HepG2 (cell line): ENCODE results near the gene KANSL1.
"Not testable (repeated sequence)": the region's sequence is repeated elsewhere in the genome, so short reads cannot be mapped to it uniquely, and the experiment has no call there.

ENCODE experiments used
- CTCF ChIP-seq: sonication (generic); formaldehyde crosslinking; IDR thresholded peaks from 2 replicates; pipeline ENCODE4 v1.5.0; 2020; ENCODE audit warnings: mild to moderate bottlenecking, missing genetic modification reagents, moderate library complexity
- EZH2 ChIP-seq: conservative IDR thresholded peaks from 2 replicates; pipeline ENCODE4 v1.6.1; 2012; ENCODE audit warnings: mild to moderate bottlenecking, low read depth, low read length, moderate library complexity
- PRDM4 ChIP-seq: sonication (generic); formaldehyde crosslinking; IDR thresholded peaks from 2 replicates; pipeline ENCODE4 v1.9.0; 2021; ENCODE audit warnings: missing genetic modification reagents, borderline replicate concordance
- RFXAP ChIP-seq: sonication (generic); formaldehyde crosslinking; IDR thresholded peaks from 2 replicates; pipeline ENCODE4 v1.4.0; 2020; ENCODE audit warnings: missing genetic modification reagents, borderline replicate concordance
- ZNF138 ChIP-seq: sonication (generic); formaldehyde crosslinking; IDR thresholded peaks from 2 replicates; pipeline ENCODE4 v1.5.0; 2020; ENCODE audit warnings: mild to moderate bottlenecking, low read depth, missing genetic modification reagents
- ZNF143 ChIP-seq: sonication (generic); formaldehyde crosslinking; IDR thresholded peaks from 2 replicates; pipeline ENCODE4 v1.4.0; 2020; ENCODE audit warnings: missing genetic modification reagents
- ZNF20 ChIP-seq: sonication (generic); formaldehyde crosslinking; IDR thresholded peaks from 2 replicates; pipeline ENCODE4 v1.4.0; 2020; ENCODE audit warnings: mild to moderate bottlenecking, moderate library complexity, missing genetic modification reagents
- ZNF30 ChIP-seq: sonication (generic); formaldehyde crosslinking; IDR thresholded peaks from 2 replicates; pipeline ENCODE4 v1.5.0; 2020; ENCODE audit warnings: mild to moderate bottlenecking, missing genetic modification reagents

- TF ChIP-seq ZNF143 (CRISPR knock-in tag); ZNF138 (CRISPR knock-in tag); PRDM4 (CRISPR knock-in tag); EZH2; ZNF30; ZNF20 (CRISPR knock-in tag); CTCF; RFXAP (CRISPR knock-in tag): not testable (repeated sequence)
These were observed 12.9 kb downstream of the KANSL1 start for GRCh38 chr17:46180185-46180891.
